HG03103 (cell line): ENCODE measurements around the gene PRTFDC1.

Experiments used
- ATAC-seq: cut with Tn5 transposase; IDR thresholded peaks from one replicate; pipeline ENCODE4 v1.9.1; 2021; ENCODE audit warnings: low read depth; ENCODE audit not compliant: unreplicated experiment

Gene PRTFDC1

GRCh38 chr10:24813856-24814255 lies 138.6 kb downstream of the PRTFDC1 start:
- no peak for ATAC-seq

- no peak for ATAC-seq
These were observed 146.1 kb downstream of the PRTFDC1 start for GRCh38 chr10:24806262-24806661.

GRCh38 chr10:24804956-24805355 lies 147.4 kb downstream of the PRTFDC1 start:
- no peak for ATAC-seq

- no peak for ATAC-seq
These were observed 148.0 kb downstream of the PRTFDC1 start for GRCh38 chr10:24804392-24804791.

GRCh38 chr10:24802378-24802777 lies 150.0 kb downstream of the PRTFDC1 start:
- no peak for ATAC-seq

GRCh38 chr10:24800861-24801260 lies 151.5 kb downstream of the PRTFDC1 start:
- ATAC-seq: no peak
